Glutamatergic neuron (in vitro differentiated cells): ENCODE results near the gene PPP2R2D. TPM values are rescaled to one million over a fixed set of nuclear protein-coding genes. Genes with fewer than 3 reads are reported as not detected.

ENCODE experiments used
- DNase-seq: peaks from one replicate; pipeline ENCODE4 v3.0.0; 2022
- H3K27ac Mint-ChIP-seq: one replicate; pipeline ENCODE4 v1.8.0; 2020; ENCODE audit warnings: mild to moderate bottlenecking, mixed read lengths, inconsistent platforms; ENCODE audit not compliant: unreplicated experiment
- H3K27me3 Mint-ChIP-seq: one replicate; pipeline ENCODE4 v1.8.0; 2020; ENCODE audit warnings: mild to moderate bottlenecking, moderate library complexity, mixed read lengths, inconsistent platforms; ENCODE audit not compliant: unreplicated experiment
- H3K36me3 Mint-ChIP-seq: one replicate; pipeline ENCODE4 v1.8.0; 2020; ENCODE audit warnings: mild to moderate bottlenecking, mixed read lengths, inconsistent platforms; ENCODE audit not compliant: unreplicated experiment
- H3K4me1 Mint-ChIP-seq: one replicate; pipeline ENCODE4 v1.8.0; 2020; ENCODE audit warnings: mild to moderate bottlenecking, low read depth, mixed read lengths, inconsistent platforms; ENCODE audit not compliant: unreplicated experiment
- H3K4me3 Mint-ChIP-seq: one replicate; pipeline ENCODE4 v1.8.0; 2020; ENCODE audit warnings: mild to moderate bottlenecking, mixed read lengths, inconsistent platforms; ENCODE audit not compliant: unreplicated experiment
- H3K9me3 Mint-ChIP-seq: one replicate; pipeline ENCODE4 v1.8.0; 2020; ENCODE audit warnings: mild to moderate bottlenecking, moderate library complexity, mixed read lengths, inconsistent platforms; ENCODE audit not compliant: unreplicated experiment
- CTCF ChIP-seq: fragments of 200-600 bp; sonication (generic); IDR thresholded peaks from one replicate; pipeline ENCODE4 v1.5.0; 2021; ENCODE audit not compliant: partially characterized antibody, unreplicated experiment
- total RNA-seq: library from RNA; stranded (reverse); fragmentation: NEBNext Ultra II Directional; extraction: Animal tissue kit (Norgen Biotek cat#: 25700); gene quantifications from one replicate; pipeline ENCODE4 v1.2.1, GENCODE V29; 2021; ENCODE audit not compliant: unreplicated experiment

Gene PPP2R2D
- total RNA-seq, 1 donor from 2014 or later: 42.8 TPM

GRCh38 chr10:131929122-131929845 is 28.5 kb downstream of the PPP2R2D start:
- Mint-ChIP-seq H3K27me3 (peaks cover 5% of the 10 kb centered on the region), H3K27ac (no peak overlapping the region), H3K36me3 (peaks cover 7% of the 10 kb centered on the region), H3K9me3 (peaks cover 10% of the 10 kb centered on the region), H3K4me1 (peaks cover 36% of the 10 kb centered on the region), H3K4me3 (no peak overlapping the region)
- TF ChIP-seq CTCF: no peak
- DNase-seq: no peak

- peaks cover 37% of the 10 kb centered on the region for H3K4me1 Mint-ChIP-seq
- H3K27ac Mint-ChIP-seq: no peak overlapping the region
- peaks cover 10% of the 10 kb centered on the region for H3K9me3 Mint-ChIP-seq
- no peak for DNase-seq
- H3K4me3 Mint-ChIP-seq: no peak overlapping the region
- peaks cover 5% of the 10 kb centered on the region for H3K27me3 Mint-ChIP-seq
- H3K36me3 Mint-ChIP-seq: peaks cover 7% of the 10 kb centered on the region
- no peak for TF ChIP-seq CTCF
Observed at GRCh38 chr10:131930150-131930549, 29.3 kb downstream of the PPP2R2D start.

- Mint-ChIP-seq H3K27ac (no peak overlapping the region), H3K36me3 (peaks cover 7% of the 10 kb centered on the region), H3K4me3 (no peak overlapping the region), H3K9me3 (peaks cover 8% of the 10 kb centered on the region), H3K27me3 (peaks cover 5% of the 10 kb centered on the region), H3K4me1 (peaks cover 37% of the 10 kb centered on the region)
- TF ChIP-seq CTCF: no peak
- no peak for DNase-seq
Observed at GRCh38 chr10:131930586-131931330, 29.9 kb downstream of the PPP2R2D start.

GRCh38 chr10:131931981-131932380 is 31.2 kb downstream of the PPP2R2D start:
- peaks cover 5% of the 10 kb centered on the region for H3K9me3 Mint-ChIP-seq
- peaks cover 5% of the 10 kb centered on the region for H3K27me3 Mint-ChIP-seq
- no peak for DNase-seq
- no peak overlapping the region for H3K4me3 Mint-ChIP-seq
- peaks cover 7% of the 10 kb centered on the region for H3K36me3 Mint-ChIP-seq
- TF ChIP-seq CTCF: no peak
- peaks cover 32% of the 10 kb centered on the region for H3K4me1 Mint-ChIP-seq
- H3K27ac Mint-ChIP-seq: no peak overlapping the region
